IMR-90 (cell line): Measurements from ENCODE around the gene UCP2. TPM values are rescaled to one million over a fixed set of nuclear protein-coding genes. Genes with fewer than 3 reads are reported as not detected.

Source experiments
- ATAC-seq: fragments of 200-7000 bp; cut with Tn5 transposase; 2 replicates; pipeline ENCODE4 v1.9.1; 2020; ENCODE audit warnings: low read depth, mild to moderate bottlenecking, moderate library complexity
- BruUV-seq: library from RNA; stranded (reverse); fragments of 400-500 nt; replicated peaks from 2 replicates; lab custom pipeline; 2021; lab: Mats Ljungman, UMichigan
- CTCF ChIA-PET: fragments of 300-600 bp; formaldehyde crosslinking; extraction: SDS; loops from one replicate; lab custom pipeline; 2021; ENCODE audit warnings: antibody characterized with exemption; lab: Yijun Ruan, JAX
- POLR2A ChIA-PET: fragments of 300-600 bp; sonication (Branson Sonifier 250); formaldehyde crosslinking; loops from one replicate; lab custom pipeline; 2022; ENCODE audit warnings: antibody characterized with exemption; ENCODE audit not compliant: unreplicated experiment; lab: Charles Lee
- DNase-seq: peaks from one replicate; pipeline ENCODE4 v3.0.0; 2013
- H2AFZ ChIP-seq: replicated peaks from 2 replicates; pipeline ENCODE3; 2013; ENCODE audit warnings: low read length, mild to moderate bottlenecking; ENCODE audit not compliant: poor library complexity
- H2AK5ac ChIP-seq: 2 replicates; pipeline ENCODE4 v1.6.1; 2013; ENCODE audit warnings: low read depth, low read length, inconsistent platforms
- H2AK9ac ChIP-seq: replicated peaks from 2 replicates; pipeline ENCODE3; 2013; ENCODE audit warnings: mild to moderate bottlenecking, low read depth, low read length, moderate library complexity; ENCODE audit not compliant: poor library complexity
- H2BK120ac ChIP-seq: 2 replicates; pipeline ENCODE4 v1.6.1; 2013; ENCODE audit warnings: low read depth, low read length, inconsistent platforms
- H2BK15ac ChIP-seq: 3 replicates; pipeline ENCODE4 v1.6.1; 2013; ENCODE audit warnings: low read depth, low read length, inconsistent platforms
- H2BK20ac ChIP-seq: 2 replicates; pipeline ENCODE4 v1.6.1; 2013; ENCODE audit warnings: low read depth, mild to moderate bottlenecking, inconsistent platforms, low read length, moderate library complexity
- H2BK5ac ChIP-seq: 2 replicates; pipeline ENCODE4 v1.6.1; 2013; ENCODE audit warnings: mild to moderate bottlenecking, low read depth, low read length, inconsistent platforms; ENCODE audit not compliant: poor library complexity, severe bottlenecking
- H3K14ac ChIP-seq: replicated peaks from 2 replicates; pipeline ENCODE4 v1.6.1; 2013; ENCODE audit warnings: low read depth, low read length, inconsistent platforms
- H3K18ac ChIP-seq: 2 replicates; pipeline ENCODE4 v1.6.1; 2013; ENCODE audit warnings: low read depth, low read length, control low read depth
- H3K23ac ChIP-seq: 2 replicates; pipeline ENCODE4 v1.6.1; 2013; ENCODE audit warnings: low read depth, low read length, inconsistent platforms
- H3K27ac ChIP-seq: 2 replicates; pipeline ENCODE4 v1.5.1; 2013; ENCODE audit warnings: mild to moderate bottlenecking, control low read depth, low read length; ENCODE audit not compliant: insufficient read depth
- H3K27me3 ChIP-seq: 2 replicates; pipeline ENCODE4 v1.6.1; 2013; ENCODE audit warnings: low read length; ENCODE audit not compliant: control insufficient read depth, insufficient read depth
- H3K36me3 ChIP-seq: 2 replicates; pipeline ENCODE4 v1.6.1; 2013; ENCODE audit warnings: low read length, mixed read lengths; ENCODE audit not compliant: control insufficient read depth, insufficient read depth
- H3K4ac ChIP-seq: 2 replicates; pipeline ENCODE4 v1.6.1; 2013; ENCODE audit warnings: low read depth, low read length, inconsistent platforms
- H3K4me1 ChIP-seq: 2 replicates; pipeline ENCODE4 v1.6.1; 2013; ENCODE audit warnings: low read length, mixed read lengths; ENCODE audit not compliant: control insufficient read depth, insufficient read depth
- H3K4me2 ChIP-seq: 2 replicates; pipeline ENCODE4 v1.6.1; 2013; ENCODE audit warnings: low read depth, mild to moderate bottlenecking, control low read depth, low read length, moderate library complexity
- H3K4me3 ChIP-seq: 2 replicates; pipeline ENCODE4 v1.5.1; 2013; ENCODE audit warnings: low read depth, mild to moderate bottlenecking, control low read depth, low read length, moderate library complexity; ENCODE audit not compliant: insufficient read depth
- H3K56ac ChIP-seq: 2 replicates; pipeline ENCODE4 v1.6.1; 2013; ENCODE audit warnings: low read length, inconsistent platforms; ENCODE audit not compliant: insufficient read depth; ENCODE audit errors: extremely low read depth
- H3K79me1 ChIP-seq, 2 experiments: 2 replicates each; pipeline ENCODE4 v1.6.1; 2013; ENCODE audit warnings: low read length in 2 of 2, inconsistent platforms in 1 of 2, low read depth in 1 of 2
- H3K9ac ChIP-seq: 2 replicates; pipeline ENCODE4 v1.6.1; 2013; ENCODE audit warnings: low read depth, low read length, control low read depth
- H3K9me1 ChIP-seq: 2 replicates; pipeline ENCODE4 v1.6.1; 2013; ENCODE audit warnings: low read length, inconsistent platforms; ENCODE audit not compliant: insufficient read depth
- H3K9me3 ChIP-seq: 2 replicates; pipeline ENCODE4 v1.6.1; 2013; ENCODE audit warnings: low read length; ENCODE audit not compliant: control insufficient read depth, insufficient read depth
- H4K20me1 ChIP-seq: 2 replicates; pipeline ENCODE4 v1.6.1; 2013; ENCODE audit warnings: low read length, inconsistent platforms; ENCODE audit not compliant: insufficient read depth
- H4K5ac ChIP-seq: 2 replicates; pipeline ENCODE4 v1.6.1; 2013; ENCODE audit warnings: mild to moderate bottlenecking, low read depth, low read length, control low read depth
- H4K8ac ChIP-seq, 2 experiments: 2 replicates each; pipeline ENCODE4 v1.6.1; 2013; ENCODE audit warnings: low read depth in 2 of 2, low read length in 2 of 2, control low read depth in 1 of 2, inconsistent platforms in 1 of 2
- H4K91ac ChIP-seq: 2 replicates; pipeline ENCODE4 v1.6.1; 2013; ENCODE audit warnings: low read depth, low read length, inconsistent platforms; ENCODE audit not compliant: insufficient read depth
- CEBPB ChIP-seq: IDR thresholded peaks from 2 replicates; pipeline ENCODE4 v1.6.1; 2012; ENCODE audit warnings: low read depth, low read length, improper control_type of control experiment
- FOS ChIP-seq: fragments of 150-350 bp; IDR thresholded peaks from 2 replicates; pipeline ENCODE4 v1.6.1; 2016; ENCODE audit warnings: low read depth, low read length
- MXI1 ChIP-seq: IDR thresholded peaks from 2 replicates; pipeline ENCODE4 v1.6.1; 2012; ENCODE audit warnings: low read depth, mild to moderate bottlenecking, low read length, moderate library complexity, borderline replicate concordance
- NFE2L2 ChIP-seq: fragments of 150-350 bp; IDR thresholded peaks from 2 replicates; pipeline ENCODE4 v1.6.1; 2016; ENCODE audit warnings: low read depth, mild to moderate bottlenecking, low read length
- RAD21 ChIP-seq: IDR thresholded peaks from 2 replicates; pipeline ENCODE4 v1.6.1; 2012; ENCODE audit warnings: low read length, improper control_type of control experiment
- WGBS, 2 experiments: methylation state at CpG; one replicate each; pipeline versions ENCODE4 v1.1.5 to v1.1.7; 2013; ENCODE audit warnings: missing lambda C conversion rate in 2 of 2; ENCODE audit not compliant: insufficient read length in 1 of 2; ENCODE audit errors: extremely low coverage in 2 of 2; 5-methylcytosine and 5-hydroxymethylcytosine counted together
- dilution Hi-C: fragments of 300-500 bp; cut with HindIII; formaldehyde crosslinking; loops from one replicate; pipeline ENCODE4 v1.14.3; 2018; ENCODE audit warnings: low sequenced_read_pairs; ENCODE audit not compliant: unreplicated experiment
- in situ Hi-C: fragments of 300-500 bp; cut with MboI; formaldehyde crosslinking; loops from 3 replicates; pipeline ENCODE4 v1.14.3; 2019; ENCODE audit warnings: low sequenced_read_pairs, inconsistent platforms, mixed read lengths
- intact Hi-C: fragments of 100-400 bp; cut with micrococcal nuclease; formaldehyde crosslinking; loops from 2 replicates; pipeline ENCODE4 v1.10.0; 2022
- polyA plus RNA-seq, 3 experiments: library from polyadenylated mRNA; depleted of rRNA; stranded (reverse); fragments of >200 nt; gene quantifications; 2 replicates each; pipeline ENCODE4 v1.2.3, GENCODE V29; 2012; ENCODE audit warnings: low replicate concordance in 1 of 3
- total RNA-seq: library from RNA; depleted of rRNA; stranded (reverse); fragments of >200 nt; gene quantifications from 2 replicates; pipeline ENCODE4 v1.2.3, GENCODE V29; 2012

The UCP2 gene
- total and polyA plus RNA-seq, 2 of the 4 experiments (the other 2 are of a cell fraction) = 2.0 to 11.9 TPM

GRCh38 chr11:74013141-74013540 is 30.5 kb upstream of the UCP2 start:
- Histone ChIP-seq H4K5ac (no peak overlapping the region), H2AK5ac (no peak overlapping the region), H2AK9ac (no peak overlapping the region), H3K9me3 (no peaks in the 10 kb centered on the region), H3K27ac (no peak overlapping the region), H3K23ac (no peak overlapping the region), H2BK15ac (no peak overlapping the region), H3K14ac (no peak overlapping the region), H3K9me1 (peaks cover 7% of the 10 kb centered on the region; the same call in 1 of the 2 replicates), H3K4me2 (no peak overlapping the region), H4K8ac (no peak overlapping the region), H3K18ac (no peak overlapping the region), H3K27me3 (no peaks in the 10 kb centered on the region), H2BK120ac (no peak overlapping the region), H3K4me1 (peaks cover 1% of the 10 kb centered on the region), H2AFZ (no peak overlapping the region), H3K9ac (no peak overlapping the region), H3K79me1 (peaks cover 0 to 5% of the 10 kb centered on the region in 2 experiments; a peak in 1 of 4 replicates), H2BK20ac (no peak overlapping the region), H2BK5ac (no peak overlapping the region), H3K36me3 (peaks cover 8% of the 10 kb centered on the region; the same call in 1 of the 2 replicates), H3K4me3 (no peak overlapping the region), H4K91ac (no peak overlapping the region), H4K20me1 (no peaks in the 10 kb centered on the region; the same call in 1 of the 2 replicates), H3K56ac (no peak overlapping the region), H3K4ac (no peak overlapping the region)
- dilution Hi-C loops (no loop called here), intact Hi-C loops (no loop called here), in situ Hi-C loops (no loop called here)
- ChIA-PET POLR2A (no interaction called here), CTCF (interaction anchor here (1.2 kb wide), 1 partner anchor 37 kb away, joined by 4 read pairs; no protein-coding TSS in a partner anchor)
- ATAC-seq = no peak
- TF ChIP-seq FOS (no peak), MXI1 (no peak), NFE2L2 (no peak), RAD21 (no peak), CEBPB (no peak)
- no TSS peak for BruUV-seq
- WGBS, 2 experiments = 93% methylated on average over 2 of the region's 8 CpGs; no CpG with 5 or more reads in 1 of the 2 experiments
- no peak for DNase-seq
